Mesendoderm (in vitro differentiated cells): ENCODE measurements around the gene MYCL.

Source experiments
- DNase-seq: peaks from one replicate; pipeline ENCODE4 v3.0.0; 2013
- H2AK5ac ChIP-seq: 2 replicates; pipeline ENCODE4 v1.6.1; 2013; ENCODE audit warnings: low read length, inconsistent platforms
- H2BK120ac ChIP-seq: 2 replicates; pipeline ENCODE4 v1.6.1; 2013; ENCODE audit warnings: low read depth, mild to moderate bottlenecking, low read length, moderate library complexity, mixed read lengths
- H2BK15ac ChIP-seq: replicated peaks from 2 replicates; pipeline ENCODE4 v1.6.1; 2013; ENCODE audit warnings: low read depth, mild to moderate bottlenecking, moderate library complexity
- H2BK5ac ChIP-seq: 2 replicates; pipeline ENCODE4 v1.6.1; 2013; ENCODE audit warnings: low read length, inconsistent platforms
- H3K18ac ChIP-seq: 2 replicates; pipeline ENCODE4 v1.6.1; 2013; ENCODE audit warnings: mild to moderate bottlenecking, low read length, mixed read lengths
- H3K23ac ChIP-seq: one replicate; pipeline ENCODE4 v1.6.1; 2013; ENCODE audit warnings: low read length
- H3K27ac ChIP-seq: 2 replicates; pipeline ENCODE4 v1.5.1; 2013; ENCODE audit warnings: low read depth, mild to moderate bottlenecking, inconsistent platforms, low read length, moderate library complexity
- H3K27me3 ChIP-seq: 2 replicates; pipeline ENCODE4 v1.6.1; 2013; ENCODE audit warnings: low read length, control low read depth, mild to moderate bottlenecking, inconsistent platforms; ENCODE audit not compliant: insufficient read depth, poor library complexity
- H3K36me3 ChIP-seq: 2 replicates; pipeline ENCODE4 v1.6.1; 2013; ENCODE audit warnings: low read length, inconsistent platforms; ENCODE audit not compliant: control insufficient read depth, insufficient read depth
- H3K4ac ChIP-seq: one replicate; pipeline ENCODE4 v1.6.1; 2013; ENCODE audit warnings: low read depth, mild to moderate bottlenecking, low read length, moderate library complexity
- H3K4me1 ChIP-seq: 2 replicates; pipeline ENCODE4 v1.6.1; 2013; ENCODE audit warnings: low read depth, low read length, inconsistent platforms; ENCODE audit not compliant: control insufficient read depth
- H3K4me2 ChIP-seq: 2 replicates; pipeline ENCODE4 v1.6.1; 2013; ENCODE audit warnings: low read length
- H3K4me3 ChIP-seq: 2 replicates; pipeline ENCODE4 v1.5.1; 2013; ENCODE audit warnings: mild to moderate bottlenecking, low read length
- H3K56ac ChIP-seq: one replicate; pipeline ENCODE4 v1.6.1; 2013; ENCODE audit warnings: low read length
- H3K79me1 ChIP-seq: 2 replicates; pipeline ENCODE4 v1.6.1; 2013; ENCODE audit warnings: low read length, inconsistent platforms
- H3K79me2 ChIP-seq: 2 replicates; pipeline ENCODE4 v1.6.1; 2013; ENCODE audit warnings: mild to moderate bottlenecking, low read length; ENCODE audit not compliant: control insufficient read depth, insufficient read depth
- H3K9ac ChIP-seq: 2 replicates; pipeline ENCODE4 v1.6.1; 2013; ENCODE audit warnings: low read length, inconsistent platforms
- H4K5ac ChIP-seq: one replicate; pipeline ENCODE4 v1.6.1; 2013; ENCODE audit warnings: low read length
- H4K8ac ChIP-seq: one replicate; pipeline ENCODE4 v1.6.1; 2013; ENCODE audit warnings: low read depth, mild to moderate bottlenecking, control low read depth, low read length, moderate library complexity
- WGBS: extraction: QIAGEN DNeasy Blood & Tissue Kit; methylation state at CpG from one replicate; pipeline ENCODE4 v1.1.7; 2013; ENCODE audit warnings: low lambda C conversion rate, missing lambda C conversion rate; ENCODE audit not compliant: insufficient coverage; ENCODE audit errors: extremely low coverage; 5-methylcytosine and 5-hydroxymethylcytosine counted together

Gene MYCL

GRCh38 chr1:39925721-39926342 lies 24.1 kb upstream of the MYCL start:
- Histone ChIP-seq H4K8ac (no peak overlapping the region), H3K23ac (no peak overlapping the region), H3K4ac (no peak overlapping the region), H2BK120ac (no peak overlapping the region), H4K5ac (no peak overlapping the region), H3K79me2 (no peaks in the 10 kb centered on the region), H3K79me1 (no peaks in the 10 kb centered on the region), H3K36me3 (no peaks in the 10 kb centered on the region), H3K18ac (no peak overlapping the region), H2BK15ac (no peak overlapping the region), H2AK5ac (no peak overlapping the region), H3K27me3 (no peaks in the 10 kb centered on the region), H2BK5ac (no peak overlapping the region), H3K4me1 (peaks cover 4% of the 10 kb centered on the region), H3K4me2 (no peak overlapping the region), H3K56ac (peak overlapping the region; percentile 11), H3K27ac (no peak overlapping the region), H3K9ac (no peak overlapping the region), H3K4me3 (no peak overlapping the region)
- no peak for DNase-seq
- WGBS = no CpG with 5 or more reads among the region's 2 CpGs

GRCh38 chr1:39922251-39922688 lies 20.6 kb upstream of the MYCL start:
- no peak overlapping the region for H4K5ac ChIP-seq
- no CpG with 5 or more reads among the region's 25 CpGs for WGBS
- H2BK120ac ChIP-seq = no peak overlapping the region
- no peaks in the 10 kb centered on the region for H3K79me1 ChIP-seq
- H2BK5ac ChIP-seq = peak overlapping the region; percentile 39
- no peak overlapping the region for H3K18ac ChIP-seq
- peak; percentile 85 for DNase-seq
- H2AK5ac ChIP-seq = no peak overlapping the region
- H3K23ac ChIP-seq = no peak overlapping the region
- no peak overlapping the region for H4K8ac ChIP-seq
- H3K27ac ChIP-seq = no peak overlapping the region
- no peaks in the 10 kb centered on the region for H3K79me2 ChIP-seq
- H3K4me3 ChIP-seq = no peak overlapping the region
- H3K4me1 ChIP-seq = peaks cover 4% of the 10 kb centered on the region
- H3K27me3 ChIP-seq = no peaks in the 10 kb centered on the region
- H3K36me3 ChIP-seq = no peaks in the 10 kb centered on the region
- H2BK15ac ChIP-seq = no peak overlapping the region
- H3K9ac ChIP-seq = no peak overlapping the region
- H3K56ac ChIP-seq = peak overlapping the region; percentile 72
- H3K4ac ChIP-seq = no peak overlapping the region
- H3K4me2 ChIP-seq = peak overlapping the region; percentile 47

- no peak overlapping the region for H3K56ac ChIP-seq
- no peak overlapping the region for H2BK5ac ChIP-seq
- H3K79me1 ChIP-seq = no peaks in the 10 kb centered on the region
Observed at GRCh38 chr1:39919545-39919944, 17.8 kb upstream of the MYCL start.

GRCh38 chr1:39917825-39918224 lies 16.1 kb upstream of the MYCL start:
- Histone ChIP-seq H3K79me1 (no peaks in the 10 kb centered on the region), H3K36me3 (no peaks in the 10 kb centered on the region), H3K27me3 (no peaks in the 10 kb centered on the region), H3K79me2 (no peaks in the 10 kb centered on the region), H4K5ac (no peak overlapping the region), H3K4ac (no peak overlapping the region), H3K23ac (no peak overlapping the region), H3K56ac (no peak overlapping the region), H2BK5ac (no peak overlapping the region), H3K4me3 (no peak overlapping the region), H4K8ac (no peak overlapping the region), H3K4me1 (peaks cover 4% of the 10 kb centered on the region), H2BK15ac (no peak overlapping the region), H3K18ac (no peak overlapping the region), H3K4me2 (no peak overlapping the region), H3K9ac (no peak overlapping the region), H2AK5ac (no peak overlapping the region), H3K27ac (no peak overlapping the region), H2BK120ac (no peak overlapping the region)
- no CpG with 5 or more reads among the region's 2 CpGs for WGBS
- peak; percentile 40 for DNase-seq

More at GRCh38 chr1:39919545-39919944, 17.8 kb upstream of the MYCL start:
- DNase-seq = peak; percentile 86
- H3K4me2 ChIP-seq = no peak overlapping the region
- no CpG with 5 or more reads among the region's 3 CpGs for WGBS
- no peak overlapping the region for H2BK15ac ChIP-seq
- H4K8ac ChIP-seq = no peak overlapping the region
- H3K4ac ChIP-seq = no peak overlapping the region
- H3K23ac ChIP-seq = no peak overlapping the region
- no peak overlapping the region for H3K4me3 ChIP-seq
- peaks cover 4% of the 10 kb centered on the region for H3K4me1 ChIP-seq
- H2BK120ac ChIP-seq = no peak overlapping the region
- no peak overlapping the region for H2AK5ac ChIP-seq
- H3K27ac ChIP-seq = no peak overlapping the region
- no peaks in the 10 kb centered on the region for H3K27me3 ChIP-seq
- H3K79me2 ChIP-seq = no peaks in the 10 kb centered on the region
- no peak overlapping the region for H3K9ac ChIP-seq
- H3K18ac ChIP-seq = no peak overlapping the region
- no peaks in the 10 kb centered on the region for H3K36me3 ChIP-seq
- no peak overlapping the region for H4K5ac ChIP-seq

GRCh38 chr1:39915499-39916129 lies 13.9 kb upstream of the MYCL start:
- H4K5ac ChIP-seq = no peak overlapping the region
- no peaks in the 10 kb centered on the region for H3K27me3 ChIP-seq
- H3K4ac ChIP-seq = no peak overlapping the region
- no peak overlapping the region for H3K27ac ChIP-seq
- H3K79me1 ChIP-seq = no peaks in the 10 kb centered on the region
- no peak overlapping the region for H2BK15ac ChIP-seq
- H2BK120ac ChIP-seq = no peak overlapping the region
- no peak overlapping the region for H2AK5ac ChIP-seq
- DNase-seq = no peak
- H2BK5ac ChIP-seq = no peak overlapping the region
- H3K79me2 ChIP-seq = no peaks in the 10 kb centered on the region
- no peak overlapping the region for H4K8ac ChIP-seq
- H3K18ac ChIP-seq = no peak overlapping the region
- no peak overlapping the region for H3K23ac ChIP-seq
- no peaks in the 10 kb centered on the region for H3K4me1 ChIP-seq
- H3K4me3 ChIP-seq = no peak overlapping the region
- H3K36me3 ChIP-seq = no peaks in the 10 kb centered on the region
- H3K56ac ChIP-seq = no peak overlapping the region
- H3K9ac ChIP-seq = no peak overlapping the region
- no peak overlapping the region for H3K4me2 ChIP-seq
- WGBS = no CpG with 5 or more reads among the region's 6 CpGs
